Cardiac septum (tissue), 1 donor: ENCODE data around the gene MATR3. TPM values are rescaled to one million over a fixed set of nuclear protein-coding genes. Genes with fewer than 3 reads are reported as not detected.
A peak's percentile ranks its signal among the peaks of the same experiment; 100 is the strongest.
"Not testable (repeated sequence)": the region's sequence is repeated elsewhere in the genome, so short reads cannot be mapped to it uniquely, and the experiment has no call there.

ENCODE experiments used
- DNase-seq: peaks from one replicate; pipeline ENCODE4 v3.0.0-alpha.2; 2020; ENCODE audit warnings: low spot score
- intact Hi-C: fragments of 100-400 bp; cut with DNase I; formaldehyde crosslinking; loops from one replicate; pipeline ENCODE4 v1.14.0; 2022
- long read RNA-seq: library from polyadenylated mRNA; unstranded; transcript quantifications from one replicate; pipeline ENCODE4 v2.0.0, GENCODE V29; 2021
- total RNA-seq: library from RNA; stranded (reverse); fragmentation: NEBNext Ultra II Directional; extraction: Animal tissue kit (Norgen Biotek cat#: 25700); gene quantifications from one replicate; pipeline ENCODE4 v1.2.1, GENCODE V29; 2021
- donor health status: DM: no; HTN: no; CAD: no.

The MATR3 gene
- 170 TPM for total RNA-seq
- long read RNA-seq, full-length matches to known transcripts = 256 of 354 reads
- long read RNA-seq, partial matches to known transcripts = 29 of 354 reads
- long read RNA-seq, other reads (novel, unspliced or antisense) = 69 of 354 reads

DNA sequence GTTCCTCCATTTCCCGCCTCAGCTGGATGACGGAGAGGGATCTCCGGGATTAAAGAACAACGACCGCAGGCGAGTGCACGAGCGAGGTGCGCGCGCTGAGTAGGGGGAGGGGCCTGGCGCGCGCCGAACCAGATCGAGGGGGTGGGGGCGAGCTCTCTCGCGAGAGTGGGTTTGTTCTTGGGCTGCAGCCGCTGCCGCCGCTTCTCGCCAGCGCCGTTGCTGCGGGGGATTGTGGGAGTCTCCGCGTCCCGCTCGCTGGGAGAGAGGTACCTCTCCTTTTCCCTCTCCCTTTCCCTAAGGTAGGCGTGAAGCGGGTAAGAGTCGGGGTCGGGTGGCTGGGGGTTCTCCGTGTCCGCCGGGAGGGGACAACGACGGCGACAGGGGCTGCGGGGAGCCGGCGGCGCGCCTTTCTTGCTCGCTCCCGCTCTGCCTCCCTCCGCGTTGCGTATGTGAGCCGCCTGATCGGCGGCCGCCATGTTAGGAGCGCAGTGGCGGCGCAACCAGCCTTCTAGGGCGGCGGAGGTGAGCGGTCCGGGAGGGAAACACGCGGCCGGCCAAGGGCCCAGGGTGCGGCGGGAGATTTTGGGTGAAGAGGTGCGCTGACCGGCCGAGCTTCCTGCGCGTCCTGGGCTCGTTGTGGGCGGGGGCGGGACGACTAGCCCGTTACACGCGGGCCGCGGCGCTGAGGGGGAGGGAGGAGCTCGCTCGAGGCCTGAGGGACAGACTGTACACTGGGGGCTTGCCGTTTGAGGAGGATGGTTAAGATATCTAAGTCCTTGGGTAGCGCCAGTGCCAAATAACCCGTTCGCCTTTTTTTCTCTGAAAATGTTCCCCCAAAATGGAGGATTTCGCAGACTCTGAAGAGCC, at the start of gene MATR3:
TSS of gene MATR3 (plus strand) at position 234 of the 867 bp plus-strand sequence. CDS start 13,676 bp downstream, outside the sequence.
- peak; percentile 97 for DNase-seq
- intact Hi-C loops = loop anchor here (2.0 to 5.0 kb wide), 3 partner anchors 17 to 99 kb away; partner anchors contain the start of gene PAIP2

GRCh38 chr5:139245637-139246339, 47.8 kb upstream of the MATR3 start:
- DNase-seq = no peak
- intact Hi-C loops = no loop called here

DNA sequence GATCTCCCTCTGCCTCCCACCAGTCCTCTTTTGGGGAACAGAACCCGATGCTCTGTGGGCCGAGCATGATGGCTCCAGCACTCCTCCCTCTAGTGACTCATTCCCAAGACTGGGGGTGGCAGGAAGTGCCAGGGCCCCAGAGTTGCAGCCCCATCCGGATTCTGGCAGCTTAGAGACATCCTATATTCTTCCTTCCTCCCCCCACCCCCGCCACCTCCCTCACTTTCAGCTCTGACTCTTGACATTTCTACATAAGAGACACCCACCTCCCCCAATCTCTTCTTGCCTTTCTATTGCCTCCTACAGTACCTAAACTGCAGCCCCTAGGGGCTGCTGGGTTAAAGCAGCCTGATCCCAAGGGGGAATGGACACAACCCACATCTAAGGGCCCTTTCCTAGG, 47.1 kb upstream of the MATR3 start:
- intact Hi-C loops = no loop called here
- DNase-seq = no peak

- intact Hi-C loops = no loop called here
- DNase-seq = no peak
These were observed 44.6 kb upstream of the MATR3 start for GRCh38 chr5:139248826-139249453.

DNA sequence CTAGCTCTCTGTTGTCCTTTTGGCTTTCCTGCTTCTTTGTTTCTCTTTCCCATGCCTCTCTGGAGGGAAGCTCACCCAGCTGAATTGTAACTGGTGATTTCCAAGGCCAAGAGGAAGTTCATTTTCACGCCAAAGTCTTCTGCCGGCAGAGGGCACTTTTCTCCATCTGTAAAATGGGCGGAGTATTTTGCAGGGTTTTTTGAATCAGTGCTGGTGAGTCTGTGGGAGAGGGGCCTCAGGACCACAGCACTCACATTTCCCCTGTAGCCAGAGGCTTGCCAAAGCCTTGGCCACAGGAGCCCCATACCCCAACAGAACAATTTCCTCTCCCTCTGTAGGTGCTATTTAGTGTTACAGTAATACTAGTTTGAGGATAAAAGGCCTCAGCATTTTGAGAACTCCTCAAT, 42.3 kb upstream of the MATR3 start:
- intact Hi-C loops = no loop called here
- DNase-seq = no peak

DNA sequence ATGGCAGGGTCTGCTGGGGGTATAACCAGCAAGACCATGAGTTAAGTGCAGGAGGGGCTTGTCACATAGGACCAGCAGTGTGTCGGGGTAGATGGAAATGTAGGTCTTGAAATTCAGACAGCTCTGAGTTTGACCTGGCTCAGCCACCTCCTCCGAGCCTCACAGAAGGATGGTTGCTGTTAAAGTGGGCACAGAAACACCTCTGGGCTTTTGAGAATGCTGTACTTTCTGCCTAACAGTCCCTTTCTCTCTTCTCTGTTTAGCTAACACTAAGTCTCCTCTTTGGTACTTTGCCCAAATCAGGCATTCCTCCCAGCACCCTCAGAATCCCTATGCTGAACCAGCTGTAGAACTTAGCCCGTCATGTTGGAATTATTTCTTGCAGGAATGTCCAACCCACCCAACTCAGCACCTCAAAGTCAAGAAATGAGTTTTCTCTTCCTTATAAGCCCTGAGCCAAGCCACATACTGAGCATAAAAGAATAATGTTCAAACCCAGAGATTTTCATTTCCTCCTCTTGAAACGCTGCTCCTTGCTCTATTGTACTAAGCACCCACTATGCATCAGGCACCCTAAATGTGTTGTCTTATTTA, 41.7 kb upstream of the MATR3 start:
- no peak for DNase-seq
- intact Hi-C loops = no loop called here

DNA sequence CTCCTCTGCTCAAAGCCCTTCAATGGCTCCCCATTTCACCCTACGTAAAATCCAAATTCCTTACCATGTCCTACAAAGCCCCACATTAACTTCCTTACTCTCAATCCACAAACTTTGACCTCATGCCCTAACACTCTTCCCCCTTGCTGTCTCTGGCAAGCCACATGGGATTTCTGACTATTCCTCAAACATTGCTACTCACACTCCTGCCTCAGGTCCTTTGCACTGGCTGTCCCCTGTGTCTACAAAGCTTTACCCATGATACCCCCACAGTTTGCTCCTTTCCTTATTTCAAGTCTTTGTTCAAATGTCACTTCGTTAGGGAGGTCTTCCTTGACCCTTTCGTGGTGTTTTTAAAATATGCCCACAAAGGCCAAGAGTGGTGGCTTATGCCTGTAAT, 40.4 kb upstream of the MATR3 start:
- intact Hi-C loops = no loop called here
- no peak for DNase-seq

- DNase-seq = no peak
- intact Hi-C loops = no loop called here
These were observed 36.7 kb upstream of the MATR3 start for GRCh38 chr5:139256820-139257219.

DNA sequence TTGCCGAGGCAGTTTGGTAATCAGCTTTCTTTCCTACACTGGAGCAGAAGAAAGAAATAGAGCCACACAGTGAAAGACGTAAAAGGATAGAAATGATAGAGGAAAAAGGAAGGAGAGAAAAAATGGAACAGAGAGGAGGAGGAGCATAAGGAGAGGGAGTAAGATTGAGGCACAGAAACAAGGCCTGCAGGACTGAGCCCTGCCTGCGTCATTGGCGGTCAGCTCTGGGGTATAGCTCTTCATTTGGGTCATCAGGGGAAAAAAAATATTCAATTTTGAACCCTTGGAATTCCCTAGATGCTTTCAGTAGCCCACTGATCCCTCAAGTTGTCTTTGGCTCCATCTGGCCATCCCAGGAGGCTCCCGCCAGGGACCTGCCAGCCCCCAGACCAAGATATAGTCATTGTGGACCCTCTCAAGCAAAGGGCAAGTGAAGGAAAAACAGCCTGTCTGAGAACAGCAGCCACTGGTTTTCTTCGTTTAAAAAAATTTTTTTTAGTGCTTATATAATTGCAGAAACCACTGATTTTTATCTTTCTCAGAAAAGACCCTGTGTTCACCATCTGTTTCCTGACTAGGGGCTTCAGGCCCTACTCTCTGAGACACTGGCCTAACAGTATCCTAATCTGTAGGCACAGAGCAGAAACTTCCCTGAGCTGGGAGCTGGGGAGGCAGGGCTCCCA, 31.3 kb upstream of the MATR3 start:
- intact Hi-C loops = loop anchor here (2.0 to 10.0 kb wide), 6 partner anchors 130 to 685 kb away; partner anchors contain the start of gene CTNNA1
- no peak for DNase-seq

GRCh38 chr5:139262742-139263445, 30.6 kb upstream of the MATR3 start:
- intact Hi-C loops = loop anchor here (2.0 to 10.0 kb wide), 6 partner anchors 131 to 686 kb away; partner anchors contain the start of gene CTNNA1
- peak; percentile 87 for DNase-seq

- peak; percentile 31 for DNase-seq
- intact Hi-C loops = loop anchor here (2.0 to 10.0 kb wide), 6 partner anchors 131 to 687 kb away; partner anchors contain the start of gene CTNNA1
These were observed 30.0 kb upstream of the MATR3 start for GRCh38 chr5:139263536-139263935.

DNA sequence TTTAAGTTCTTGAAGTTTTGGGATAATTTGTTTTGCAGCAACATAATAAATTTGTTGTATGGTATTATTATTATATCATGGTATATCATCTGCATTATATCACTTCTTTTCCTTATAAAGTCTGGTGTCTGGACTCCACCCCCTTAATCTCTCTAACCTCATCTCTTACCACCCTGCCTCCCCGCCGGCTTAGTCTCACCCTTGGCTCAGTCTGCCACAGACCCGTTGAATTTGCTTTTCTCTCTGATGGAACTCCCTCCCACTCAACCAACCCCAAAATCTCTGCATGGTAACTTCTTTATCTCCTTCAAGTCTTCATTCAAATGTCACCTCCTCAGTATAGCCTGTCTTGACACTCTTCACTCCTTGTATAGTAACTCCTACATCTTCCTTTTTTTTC, 29.6 kb upstream of the MATR3 start:
- intact Hi-C loops = loop anchor here (2.0 to 10.0 kb wide), 6 partner anchors 132 to 687 kb away; partner anchors contain the start of gene CTNNA1
- DNase-seq = no peak

- DNase-seq = no peak
- intact Hi-C loops = loop anchor here (5.0 to 10.0 kb wide), 2 partner anchors 127 to 440 kb away; no protein-coding TSS in a partner anchor
These were observed 28.5 kb upstream of the MATR3 start for GRCh38 chr5:139265001-139265400.

- DNase-seq = no peak
- intact Hi-C loops = loop anchor here (5.0 to 10.0 kb wide), 2 partner anchors 126 to 441 kb away; no protein-coding TSS in a partner anchor
These were observed 27.3 kb upstream of the MATR3 start for GRCh38 chr5:139266236-139266635.

DNA sequence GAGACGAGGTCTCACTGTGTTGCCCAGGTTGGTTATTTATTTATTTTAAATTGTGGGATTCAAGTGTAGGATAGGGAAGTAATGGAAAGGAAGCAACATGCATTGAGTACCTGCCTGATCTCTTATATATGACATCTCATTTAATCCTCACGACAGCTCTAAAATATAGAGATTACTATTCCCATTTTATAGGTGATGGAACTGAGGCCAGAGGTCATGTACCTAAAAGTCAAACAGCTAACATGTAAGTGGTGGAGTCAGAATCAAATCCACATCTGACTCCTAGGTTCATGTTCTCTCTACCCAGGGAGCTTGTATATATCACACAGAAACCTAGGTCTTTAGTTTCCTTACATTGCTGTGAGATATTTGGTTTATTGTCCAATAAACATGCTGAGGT, 26.1 kb upstream of the MATR3 start:
- intact Hi-C loops = loop anchor here (5.0 to 10.0 kb wide), 2 partner anchors 125 to 443 kb away; no protein-coding TSS in a partner anchor
- no peak for DNase-seq

DNA sequence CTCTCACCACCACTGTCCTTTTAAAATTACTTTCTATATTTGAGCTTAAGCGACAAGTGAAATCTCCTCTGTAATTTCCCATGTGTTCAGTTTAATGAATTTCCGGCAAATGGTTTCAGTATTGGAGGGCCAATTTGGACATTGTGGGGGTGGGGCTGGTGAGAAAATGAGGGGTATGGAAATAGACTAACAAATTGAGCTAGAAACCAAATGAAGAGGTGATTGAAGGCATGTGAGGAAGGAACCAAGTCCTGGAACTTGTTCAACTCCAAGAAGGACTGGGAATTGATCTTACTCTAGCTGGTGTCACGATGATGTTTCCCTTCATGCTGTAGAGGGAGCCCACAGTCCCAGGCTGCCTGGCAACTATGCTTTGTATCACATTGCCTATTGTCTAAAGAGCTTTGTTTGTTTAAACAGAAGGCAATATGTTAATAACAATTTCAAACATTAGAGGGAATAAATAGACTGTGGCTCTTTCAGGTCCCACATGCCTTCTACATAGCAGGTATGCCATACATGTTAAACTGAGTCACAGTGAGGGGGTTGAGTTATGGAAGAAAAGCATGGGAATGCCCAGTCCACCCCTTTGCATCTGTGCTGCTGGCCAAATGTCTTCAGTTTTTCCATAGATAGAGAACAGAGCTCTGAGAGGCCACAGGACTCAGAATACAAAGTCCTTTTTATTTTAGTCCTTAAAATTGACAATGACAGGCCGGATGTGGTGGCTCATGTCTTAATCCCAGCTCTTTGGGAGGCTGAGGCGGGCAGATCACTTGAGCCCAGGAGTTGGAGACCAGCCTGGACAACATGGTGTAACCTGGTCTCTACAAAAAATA, 25.0 kb upstream of the MATR3 start:
- no peak for DNase-seq
- intact Hi-C loops = loop anchor here (5.0 to 10.0 kb wide), 2 partner anchors 124 to 444 kb away; no protein-coding TSS in a partner anchor

DNA sequence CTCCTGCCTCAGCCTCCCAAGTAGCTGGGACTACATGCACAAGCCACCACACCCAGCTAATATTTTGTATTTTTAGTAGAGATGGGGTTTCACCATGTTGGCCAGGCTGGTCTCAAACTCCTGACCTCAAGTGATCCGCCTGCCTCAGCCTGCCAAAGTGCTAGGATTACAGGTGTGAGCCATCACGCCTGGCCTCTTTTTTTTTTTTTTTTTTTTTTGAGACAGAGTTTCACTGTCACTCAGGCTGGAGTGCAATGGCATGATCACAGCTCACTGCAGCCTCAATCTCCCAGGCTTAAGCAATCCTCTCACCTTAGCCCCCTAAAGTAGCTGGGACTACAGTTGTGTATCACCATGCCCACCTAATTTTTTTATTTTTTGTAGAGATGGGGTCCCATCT, 22.8 kb upstream of the MATR3 start:
- DNase-seq, intact Hi-C loops: not testable (repeated sequence)
